ENCODE results near the gene PVALEF.

The PVALEF gene

GRCh38 chr17:81162491-81162890, 2.8 kb upstream of the PVALEF start:
- no peak for DNase-seq (ENCODE audit: low read depth)
- H3K4me3 ChIP-seq (ENCODE audit: low read length): no peak overlapping the region
- TF ChIP-seq CTCF (IDR thresholded peaks at IDR 0.05; ENCODE audit: insufficient read depth, low read depth, low read length, missing control alignments): no peak

GRCh38 chr17:81163051-81163695, 2.1 kb upstream of the PVALEF start:
- H3K4me3 ChIP-seq (ENCODE audit: low read length): no peak overlapping the region
- no peak for TF ChIP-seq CTCF (IDR thresholded peaks at IDR 0.05; ENCODE audit: insufficient read depth, low read depth, low read length, missing control alignments)
- no peak for DNase-seq (ENCODE audit: low read depth)

DNA sequence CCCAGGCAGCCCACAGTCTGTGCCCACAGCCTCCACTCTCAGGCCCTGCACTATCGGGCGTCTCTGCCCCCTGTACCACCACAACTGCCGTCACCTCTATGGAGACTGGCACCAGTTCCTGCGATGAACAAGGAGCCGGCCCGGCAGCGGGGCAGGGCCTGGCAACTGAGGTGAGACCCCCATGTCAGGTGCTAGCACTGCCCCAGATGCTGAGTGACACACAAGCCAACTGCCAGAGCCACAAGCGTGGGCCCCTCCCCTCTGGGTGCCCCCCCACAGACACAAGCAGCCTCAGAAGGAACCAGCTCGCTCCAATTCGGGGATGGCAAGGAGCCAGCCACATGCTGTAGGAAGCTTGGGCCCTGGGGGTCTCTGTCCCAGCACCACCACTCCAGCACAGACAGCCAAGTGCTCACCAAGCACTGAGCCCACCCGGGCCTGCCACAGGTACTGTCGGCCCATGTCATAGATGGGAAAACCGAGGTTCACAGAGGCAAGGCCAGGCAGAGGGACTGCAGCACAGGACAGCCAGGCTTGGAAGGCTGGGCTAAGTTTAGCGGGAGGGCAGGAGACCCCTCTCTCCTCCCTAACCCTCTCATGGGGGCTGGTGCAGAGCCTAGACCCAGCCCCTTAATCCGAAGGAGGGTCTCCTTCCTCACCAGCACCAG, 1.5 kb upstream of the PVALEF start:
- no peak overlapping the region for H3K4me3 ChIP-seq (ENCODE audit: low read length)
- no peak for DNase-seq (ENCODE audit: low read depth)
- TF ChIP-seq CTCF (IDR thresholded peaks at IDR 0.05; ENCODE audit: insufficient read depth, low read depth, low read length, missing control alignments): no peak

GRCh38 chr17:81164371-81165245, 699 bp upstream of the PVALEF start:
- TF ChIP-seq CTCF (IDR thresholded peaks at IDR 0.05; ENCODE audit: insufficient read depth, low read depth, low read length, missing control alignments): no peak
- no peak overlapping the region for H3K4me3 ChIP-seq (ENCODE audit: low read length)
- no peak for DNase-seq (ENCODE audit: low read depth)

DNA sequence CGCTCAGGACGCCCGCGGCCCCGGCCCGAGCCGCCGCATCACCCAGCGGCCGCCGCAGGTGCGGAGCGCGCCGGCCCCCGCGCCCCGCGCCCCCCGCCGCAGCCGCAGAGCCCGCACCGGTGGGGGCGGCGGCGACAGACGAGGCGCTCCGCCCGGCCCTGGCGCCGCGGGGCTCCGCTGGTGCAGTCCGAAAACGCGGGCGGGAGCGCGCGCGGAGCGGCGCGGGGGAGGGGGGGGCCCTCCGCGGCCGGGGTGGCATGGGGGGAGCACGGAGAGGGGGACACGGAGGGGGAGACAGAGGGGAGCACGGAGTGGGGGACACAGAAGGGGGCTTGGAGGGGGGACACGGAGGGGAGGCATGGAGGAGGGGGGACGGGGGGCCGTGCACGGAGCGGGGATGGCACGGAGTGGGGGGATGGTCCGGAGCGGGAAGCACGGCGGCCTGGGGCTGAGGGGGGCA, 756 bp downstream of the PVALEF start, which contains the start of gene AATK:
Gene AATK, minus strand, starts transcription at position 189 of the 460 bp plus-strand sequence. CDS start 229 bp downstream, outside the sequence.
- DNase-seq (ENCODE audit: low read depth): no peak
- no peak within 1 kb of the TSS for H3K4me3 ChIP-seq (ENCODE audit: low read length)
- no peak for TF ChIP-seq CTCF (IDR thresholded peaks at IDR 0.05; ENCODE audit: insufficient read depth, low read depth, low read length, missing control alignments)

- H3K4me3 ChIP-seq (ENCODE audit: low read length): no peak overlapping the region
- TF ChIP-seq CTCF (IDR thresholded peaks at IDR 0.05; ENCODE audit: insufficient read depth, low read depth, low read length, missing control alignments): no peak
- no peak for DNase-seq (ENCODE audit: low read depth)
Measured at GRCh38 chr17:81167194-81167524, 1.9 kb downstream of the PVALEF start.

All from epithelial cell of esophagus (primary cell).